HG02885 (cell line): ENCODE measurements around the gene NRROS.

Experiments used
- ATAC-seq: cut with Tn5 transposase; IDR thresholded peaks from one replicate; pipeline ENCODE4 v1.9.1; 2021; ENCODE audit warnings: mild to moderate bottlenecking; ENCODE audit not compliant: unreplicated experiment, poor library complexity

Gene NRROS

GRCh38 chr3:196645897-196646665 is 6.6 kb downstream of the NRROS start:
- no peak for ATAC-seq

GRCh38 chr3:196646666-196647216 is 7.2 kb downstream of the NRROS start:
- no peak for ATAC-seq

GRCh38 chr3:196650740-196651311 is 11.3 kb downstream of the NRROS start:
- no peak for ATAC-seq

GRCh38 chr3:196651819-196652218 is 12.3 kb downstream of the NRROS start:
- no peak for ATAC-seq

GRCh38 chr3:196652961-196653795 is 13.7 kb downstream of the NRROS start:
- no peak for ATAC-seq

GRCh38 chr3:196654006-196654734 is 14.7 kb downstream of the NRROS start:
- ATAC-seq, result no peak

- no peak for ATAC-seq
Measured at GRCh38 chr3:196654735-196655090, 15.2 kb downstream of the NRROS start.

- ATAC-seq, result no peak
Measured at GRCh38 chr3:196655496-196655895, 16.0 kb downstream of the NRROS start.

- ATAC-seq, result no peak
Measured at GRCh38 chr3:196656213-196656612, 16.7 kb downstream of the NRROS start.

- ATAC-seq, result no peak
Measured at GRCh38 chr3:196659901-196660351, 20.4 kb downstream of the NRROS start.

GRCh38 chr3:196660381-196661166 is 21.1 kb downstream of the NRROS start:
- no peak for ATAC-seq

- no peak for ATAC-seq
Measured at GRCh38 chr3:196661400-196661799, 21.9 kb downstream of the NRROS start.

- no peak for ATAC-seq
Measured at GRCh38 chr3:196662033-196662432, 22.5 kb downstream of the NRROS start.

- ATAC-seq, result no peak
Measured at GRCh38 chr3:196662711-196663571, 23.4 kb downstream of the NRROS start.

GRCh38 chr3:196666001-196666867 is 26.7 kb downstream of the NRROS start:
- no peak for ATAC-seq

GRCh38 chr3:196667056-196667825 is 27.7 kb downstream of the NRROS start:
- no peak for ATAC-seq

GRCh38 chr3:196670339-196670738 is 30.8 kb downstream of the NRROS start:
- ATAC-seq, result no peak
